Activated CD4-positive, alpha-beta T cell treated with anti-CD3 and anti-CD28 coated beads, Interleukin-2, amount 10 ng/mL, durations not matched to agents 7 days and 5 days (primary cell): ENCODE data around the gene C12orf60. TPM values are rescaled to one million over a fixed set of nuclear protein-coding genes. Genes with fewer than 3 reads are reported as not detected.

Experiments
- CTCF ChIA-PET: fragments of 350-600 bp; sonication (Branson Sonifier 250); formaldehyde crosslinking; loops from one replicate; lab custom pipeline; 2021; ENCODE audit warnings: antibody characterized with exemption; lab: Charles Lee
- POLR2A ChIA-PET: fragments of 350-600 bp; sonication (Branson Sonifier 250); formaldehyde crosslinking; loops from one replicate; lab custom pipeline; 2021; ENCODE audit warnings: antibody characterized with exemption; lab: Charles Lee
- DNase-seq: peaks from one replicate; pipeline ENCODE4 v3.0.0-alpha.2; 2020
- H3K27ac Mint-ChIP-seq: one replicate; pipeline ENCODE4 v1.8.0; 2021; ENCODE audit warnings: mild to moderate bottlenecking, moderate library complexity, mixed read lengths
- H3K27me3 Mint-ChIP-seq: one replicate; pipeline ENCODE4 v1.8.0; 2021; ENCODE audit warnings: mixed read lengths
- H3K36me3 Mint-ChIP-seq: one replicate; pipeline ENCODE4 v1.8.0; 2021; ENCODE audit warnings: low read depth, mixed read lengths
- H3K4me1 Mint-ChIP-seq: one replicate; pipeline ENCODE4 v1.8.0; 2021; ENCODE audit warnings: mixed read lengths
- H3K4me3 Mint-ChIP-seq: one replicate; pipeline ENCODE4 v1.8.0; 2021; ENCODE audit warnings: mild to moderate bottlenecking, moderate library complexity, mixed read lengths
- H3K9me3 Mint-ChIP-seq: one replicate; pipeline ENCODE4 v1.8.0; 2021; ENCODE audit warnings: mixed read lengths
- total RNA-seq, 2 experiments: library from RNA; stranded (reverse); gene quantifications; one replicate each; pipeline ENCODE4 v1.2.3, GENCODE V29; 2021

Gene C12orf60
- total RNA-seq, 2 experiments from 2014 or later = 1.00 to 1.3 TPM

- peaks cover 11% of the 10 kb centered on the region for H3K9me3 Mint-ChIP-seq
- peaks cover 51% of the 10 kb centered on the region for H3K4me1 Mint-ChIP-seq
- peak overlapping the region; percentile 96 for H3K4me3 Mint-ChIP-seq
- CTCF ChIA-PET = interaction anchor here (0.5 to 3.3 kb wide), 12 partner anchors 8 to 518 kb away, joined by 3 to 15 read pairs (median 4); partner anchors contain the start of genes C12orf60 and WBP11
- POLR2A ChIA-PET = interaction anchor here (0.6 to 2.5 kb wide), 12 partner anchors 32 to 405 kb away, joined by 3 to 18 read pairs (median 3); partner anchors contain the start of genes ARHGDIB, ATF7IP, C12orf60 and WBP11
- DNase-seq = peak; percentile 97
- H3K27ac Mint-ChIP-seq = peak overlapping the region; percentile 99
- no peaks in the 10 kb centered on the region for H3K27me3 Mint-ChIP-seq
- peaks cover 60% of the 10 kb centered on the region for H3K36me3 Mint-ChIP-seq
Measured at GRCh38 chr12:14770496-14771461, 32.7 kb upstream of the C12orf60 start.

GRCh38 chr12:14771651-14772137, 31.8 kb upstream of the C12orf60 start:
- H3K4me1 Mint-ChIP-seq = peaks cover 54% of the 10 kb centered on the region
- peaks cover 52% of the 10 kb centered on the region for H3K36me3 Mint-ChIP-seq

DNA sequence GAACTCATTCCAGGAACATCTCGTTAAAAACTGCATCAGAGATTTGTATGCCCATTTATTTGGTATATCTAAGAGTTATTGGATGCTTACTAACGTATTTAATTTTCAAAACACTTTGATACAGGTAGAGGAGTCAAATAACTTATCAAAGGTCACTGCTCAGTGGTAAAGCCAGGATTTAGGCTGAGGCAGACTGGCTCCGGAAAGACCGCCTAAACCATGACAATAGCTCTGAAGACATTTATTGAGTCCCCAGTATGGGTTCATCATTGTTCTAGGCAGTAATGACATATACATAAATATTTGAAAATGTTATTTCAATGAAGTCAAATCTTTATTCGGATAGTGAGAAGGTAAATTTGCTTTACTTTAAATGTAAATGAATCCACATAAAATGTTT, 30.5 kb upstream of the C12orf60 start:
- DNase-seq = no peak
- ChIA-PET CTCF (interaction anchor here (0.7 to 3.3 kb wide), 6 partner anchors 9 to 449 kb away, joined by 3 to 15 read pairs (median 4); partner anchors contain the start of genes C12orf60, RERG and WBP11), POLR2A (interaction anchor here (0.9 to 2.6 kb wide), 2 partner anchors 30 to 189 kb away, joined by 4 to 11 read pairs; partner anchors contain the start of genes ARHGDIB, C12orf60 and WBP11)
- Mint-ChIP-seq H3K4me3 (peak overlapping the region; percentile 96), H3K36me3 (peaks cover 39% of the 10 kb centered on the region), H3K9me3 (no peaks in the 10 kb centered on the region), H3K27ac (peak overlapping the region; percentile 98), H3K27me3 (no peaks in the 10 kb centered on the region), H3K4me1 (peaks cover 47% of the 10 kb centered on the region)

More at GRCh38 chr12:14771651-14772137, 31.8 kb upstream of the C12orf60 start:
- ChIA-PET POLR2A (interaction anchor here (0.6 to 2.5 kb wide), 6 partner anchors 31 to 387 kb away, joined by 3 to 18 read pairs (median 3); partner anchors contain the start of genes C12orf60 and WBP11), CTCF (interaction anchor here (0.6 to 3.3 kb wide), 4 partner anchors 28 to 390 kb away, joined by 3 to 15 read pairs (median 4); partner anchors contain the start of genes C12orf60 and WBP11)
- H3K9me3 Mint-ChIP-seq = peaks cover 5% of the 10 kb centered on the region
- peak overlapping the region; percentile 99 for H3K27ac Mint-ChIP-seq
- peak; percentile 53 for DNase-seq
- no peaks in the 10 kb centered on the region for H3K27me3 Mint-ChIP-seq
- H3K4me3 Mint-ChIP-seq = peak overlapping the region; percentile 96

DNA sequence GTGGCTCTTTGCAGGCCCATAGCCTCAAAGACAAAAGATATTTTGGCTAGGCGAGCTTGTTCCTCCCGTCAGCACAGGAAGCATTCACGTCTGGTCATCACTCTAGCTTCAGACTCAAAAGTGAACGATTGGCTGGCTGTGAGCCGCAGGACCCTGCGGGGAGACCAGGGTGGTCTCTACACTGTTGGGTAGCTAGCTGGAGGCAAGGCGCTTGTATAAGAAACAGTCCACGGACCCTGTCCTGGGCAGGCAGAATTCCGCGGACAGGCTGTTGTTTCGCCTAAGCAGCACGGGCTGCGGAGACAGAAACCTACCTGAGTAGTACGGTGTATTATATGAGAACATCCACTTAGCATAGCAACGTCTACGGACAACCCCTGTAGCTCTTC, 29.8 kb upstream of the C12orf60 start:
- no peaks in the 10 kb centered on the region for H3K27me3 Mint-ChIP-seq
- peak overlapping the region; percentile 96 for H3K4me3 Mint-ChIP-seq
- CTCF ChIA-PET = interaction anchor here (0.7 to 2.6 kb wide), 7 partner anchors 8 to 448 kb away, joined by 3 to 19 read pairs (median 4); partner anchors contain the start of gene RERG
- no peak for DNase-seq
- H3K27ac Mint-ChIP-seq = peak overlapping the region; percentile 98
- peaks cover 35% of the 10 kb centered on the region for H3K36me3 Mint-ChIP-seq
- POLR2A ChIA-PET = interaction anchor here (0.6 to 2.6 kb wide), 5 partner anchors 29 to 188 kb away, joined by 3 to 11 read pairs (median 3); partner anchors contain the start of genes ARHGDIB, C12orf60 and WBP11
- no peaks in the 10 kb centered on the region for H3K9me3 Mint-ChIP-seq
- H3K4me1 Mint-ChIP-seq = peaks cover 42% of the 10 kb centered on the region

- peak overlapping the region; percentile 98 for H3K27ac Mint-ChIP-seq
- peaks cover 30% of the 10 kb centered on the region for H3K36me3 Mint-ChIP-seq
- no peaks in the 10 kb centered on the region for H3K9me3 Mint-ChIP-seq
- peaks cover 39% of the 10 kb centered on the region for H3K4me1 Mint-ChIP-seq
- ChIA-PET POLR2A (interaction anchor here (0.6 to 2.6 kb wide), 4 partner anchors 29 to 180 kb away, joined by 3 to 11 read pairs (median 6); partner anchors contain the start of genes C12orf60 and WBP11), CTCF (interaction anchor here (0.7 to 2.6 kb wide), 5 partner anchors 7 to 447 kb away, joined by 3 to 19 read pairs (median 6); partner anchors contain the start of gene RERG)
- peak overlapping the region; percentile 96 for H3K4me3 Mint-ChIP-seq
- no peaks in the 10 kb centered on the region for H3K27me3 Mint-ChIP-seq
- peak; percentile 96 for DNase-seq
Measured at GRCh38 chr12:14774074-14774905, 29.2 kb upstream of the C12orf60 start.

DNA sequence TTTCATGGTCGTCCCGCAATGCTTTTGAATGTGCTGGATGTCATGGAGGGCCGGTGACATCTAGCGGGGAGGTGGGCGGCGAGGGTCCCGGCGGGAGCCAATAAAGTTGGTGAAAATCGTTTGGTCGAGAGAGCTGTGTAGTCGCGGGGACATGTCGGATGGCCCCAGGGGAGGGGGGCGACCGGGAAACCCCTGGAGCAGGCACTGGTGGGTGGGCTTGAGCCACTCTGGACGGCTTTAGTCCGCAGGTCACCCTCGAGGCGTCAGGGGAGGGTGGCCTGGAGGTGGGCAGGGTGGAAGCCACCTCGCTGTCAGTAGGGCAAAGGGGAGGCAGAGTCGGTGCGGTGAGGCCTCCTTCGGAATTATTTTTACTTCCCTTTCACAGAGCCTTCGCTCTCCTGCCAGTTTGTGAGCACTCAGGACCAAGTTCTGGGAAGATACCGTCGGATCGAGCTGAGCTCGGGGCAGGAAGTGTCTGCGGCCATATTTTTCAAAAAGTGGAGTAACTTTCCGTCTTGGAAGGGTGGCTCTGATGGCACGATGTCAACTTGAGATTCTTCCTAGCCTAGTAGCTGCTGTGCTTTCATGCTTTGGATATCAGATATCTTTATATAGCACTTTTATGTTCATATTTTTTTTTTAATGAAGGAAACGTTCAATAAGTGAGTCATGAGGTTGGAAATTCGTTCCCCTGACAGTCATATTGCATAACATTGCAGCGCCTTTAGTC, 28.4 kb upstream of the C12orf60 start:
- peak; percentile 28 for DNase-seq
- H3K27ac Mint-ChIP-seq = peak overlapping the region; percentile 98
- peak overlapping the region; percentile 96 for H3K4me3 Mint-ChIP-seq
- no peaks in the 10 kb centered on the region for H3K27me3 Mint-ChIP-seq
- peaks cover 43% of the 10 kb centered on the region for H3K4me1 Mint-ChIP-seq
- POLR2A ChIA-PET = interaction anchor here (0.6 to 2.6 kb wide), 3 partner anchors 28 to 156 kb away, joined by 3 to 11 read pairs (median 8); partner anchors contain the start of genes C12orf60 and WBP11
- H3K9me3 Mint-ChIP-seq = no peaks in the 10 kb centered on the region
- CTCF ChIA-PET = interaction anchor here (1.3 to 2.6 kb wide), 3 partner anchors 9 to 153 kb away, joined by 3 to 19 read pairs (median 4); no protein-coding TSS in a partner anchor
- peaks cover 22% of the 10 kb centered on the region for H3K36me3 Mint-ChIP-seq

GRCh38 chr12:14775636-14775980, 27.9 kb upstream of the C12orf60 start:
- POLR2A ChIA-PET = interaction anchor here (1.0 to 2.6 kb wide), 2 partner anchors 27 to 30 kb away, joined by 3 to 11 read pairs; partner anchors contain the start of genes C12orf60 and WBP11
- Mint-ChIP-seq H3K9me3 (no peaks in the 10 kb centered on the region), H3K36me3 (peaks cover 17% of the 10 kb centered on the region), H3K4me3 (peak overlapping the region; percentile 96), H3K27ac (peak overlapping the region; percentile 98), H3K4me1 (peaks cover 47% of the 10 kb centered on the region), H3K27me3 (no peaks in the 10 kb centered on the region)
- no peak for DNase-seq
- CTCF ChIA-PET = interaction anchor here (0.9 to 2.6 kb wide), 3 partner anchors 9 to 27 kb away, joined by 3 to 19 read pairs (median 4); partner anchors contain the start of gene WBP11

DNA sequence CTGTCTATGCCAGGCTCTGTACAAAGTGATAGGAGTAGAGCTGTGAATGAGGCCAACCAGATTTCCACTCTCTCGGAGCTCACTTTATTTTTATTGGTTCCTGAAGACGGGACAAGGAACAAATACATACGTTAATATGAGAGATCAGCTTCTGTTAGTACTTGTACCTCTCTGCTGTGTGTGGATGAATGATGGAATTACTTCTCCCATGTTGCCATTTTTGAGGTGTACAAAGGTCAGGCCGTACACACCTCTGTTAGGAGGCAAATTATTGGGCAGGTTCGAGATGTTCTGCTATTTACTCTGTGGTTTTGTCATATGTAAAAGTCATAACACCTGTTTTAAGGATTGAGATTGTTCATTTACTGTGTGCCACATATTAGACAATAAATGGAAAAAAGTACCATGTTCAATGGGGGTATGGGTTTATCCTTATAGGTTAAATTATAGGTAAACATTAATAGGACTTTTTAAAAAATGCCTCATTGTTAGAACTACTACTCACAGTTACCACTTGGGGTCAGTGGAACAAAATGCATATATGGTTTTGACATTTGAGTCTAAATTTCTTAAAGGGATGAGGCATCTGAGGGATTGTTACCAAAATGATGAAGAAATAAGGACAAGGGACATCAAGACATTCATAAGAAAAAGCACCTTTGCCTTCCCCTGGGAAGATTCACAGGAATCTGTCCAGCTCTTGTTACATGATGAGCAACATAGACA, 27.1 kb upstream of the C12orf60 start:
- H3K27ac Mint-ChIP-seq = no peak overlapping the region
- ChIA-PET POLR2A (no interaction called here), CTCF (interaction anchor here (0.5 to 2.0 kb wide), 5 partner anchors 10 to 404 kb away, joined by 3 to 8 read pairs (median 4); partner anchors contain the start of gene WBP11)
- peaks cover 51% of the 10 kb centered on the region for H3K4me1 Mint-ChIP-seq
- peak overlapping the region; percentile 96 for H3K4me3 Mint-ChIP-seq
- peaks cover 13% of the 10 kb centered on the region for H3K36me3 Mint-ChIP-seq
- H3K27me3 Mint-ChIP-seq = no peaks in the 10 kb centered on the region
- H3K9me3 Mint-ChIP-seq = no peaks in the 10 kb centered on the region
- DNase-seq = no peak

- no peaks in the 10 kb centered on the region for H3K9me3 Mint-ChIP-seq
- no peak for DNase-seq
- H3K27me3 Mint-ChIP-seq = no peaks in the 10 kb centered on the region
- peaks cover 43% of the 10 kb centered on the region for H3K4me1 Mint-ChIP-seq
- no peak overlapping the region for H3K27ac Mint-ChIP-seq
- POLR2A ChIA-PET = no interaction called here
- no peak overlapping the region for H3K4me3 Mint-ChIP-seq
- H3K36me3 Mint-ChIP-seq = peaks cover 13% of the 10 kb centered on the region
- CTCF ChIA-PET = interaction anchor here (0.5 to 2.0 kb wide), 3 partner anchors 9 to 196 kb away, joined by 3 to 4 read pairs (median 3); no protein-coding TSS in a partner anchor
Measured at GRCh38 chr12:14777271-14777670, 26.2 kb upstream of the C12orf60 start.

GRCh38 chr12:14779834-14780233, 23.6 kb upstream of the C12orf60 start:
- H3K27me3 Mint-ChIP-seq = no peaks in the 10 kb centered on the region
- H3K27ac Mint-ChIP-seq = no peak overlapping the region
- POLR2A ChIA-PET = no interaction called here

More at GRCh38 chr12:14779834-14780233, 23.6 kb upstream of the C12orf60 start:
- peaks cover 12% of the 10 kb centered on the region for H3K36me3 Mint-ChIP-seq
- CTCF ChIA-PET = interaction anchor here (1.3 to 1.5 kb wide), 2 partner anchors 10 to 13 kb away, joined by 3 to 10 read pairs; no protein-coding TSS in a partner anchor
- H3K4me3 Mint-ChIP-seq = no peak overlapping the region
- H3K4me1 Mint-ChIP-seq = peaks cover 31% of the 10 kb centered on the region
- DNase-seq = no peak
- no peaks in the 10 kb centered on the region for H3K9me3 Mint-ChIP-seq
